Measurements from ENCODE around the gene PFKFB2.

The PFKFB2 gene

DNA sequence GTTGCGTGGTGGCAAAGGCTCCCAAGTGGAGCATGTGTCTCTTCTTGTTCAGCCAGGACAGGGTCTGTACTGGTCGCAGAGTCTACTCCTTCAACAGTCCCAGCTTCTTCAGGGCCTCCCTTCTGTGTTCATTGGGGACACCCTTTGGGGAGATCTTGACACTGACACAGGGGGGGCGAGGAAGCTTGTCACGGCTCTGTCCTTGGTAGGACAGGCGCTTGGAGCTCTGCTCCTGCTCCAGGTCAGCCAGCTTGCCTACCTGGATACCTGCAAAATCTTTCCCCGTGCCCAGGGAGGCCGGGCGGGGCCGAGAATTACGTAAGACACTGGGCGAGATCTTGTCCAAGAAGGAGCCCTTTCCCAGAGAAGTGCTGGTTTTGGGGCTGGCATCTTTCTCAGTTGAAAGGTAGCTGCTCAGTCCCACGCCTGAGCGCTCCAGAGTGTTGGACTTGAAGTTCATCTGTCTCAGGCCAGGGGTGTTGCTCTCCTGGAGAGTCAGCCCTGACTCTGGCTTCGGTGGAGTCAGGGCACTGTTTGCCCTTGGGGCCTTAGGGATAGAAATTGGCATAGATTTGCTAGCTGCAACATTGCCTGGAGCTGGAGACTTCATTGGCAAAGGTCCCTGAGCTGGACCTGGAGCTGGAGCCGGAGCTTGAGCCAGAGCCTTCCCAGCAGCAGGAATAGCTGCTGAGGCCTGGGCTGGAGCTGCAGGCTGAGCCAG, 31.0 kb upstream of the PFKFB2 start:
- DNase-seq (ENCODE audit: low read depth in 2 of 2): no peak

DNA sequence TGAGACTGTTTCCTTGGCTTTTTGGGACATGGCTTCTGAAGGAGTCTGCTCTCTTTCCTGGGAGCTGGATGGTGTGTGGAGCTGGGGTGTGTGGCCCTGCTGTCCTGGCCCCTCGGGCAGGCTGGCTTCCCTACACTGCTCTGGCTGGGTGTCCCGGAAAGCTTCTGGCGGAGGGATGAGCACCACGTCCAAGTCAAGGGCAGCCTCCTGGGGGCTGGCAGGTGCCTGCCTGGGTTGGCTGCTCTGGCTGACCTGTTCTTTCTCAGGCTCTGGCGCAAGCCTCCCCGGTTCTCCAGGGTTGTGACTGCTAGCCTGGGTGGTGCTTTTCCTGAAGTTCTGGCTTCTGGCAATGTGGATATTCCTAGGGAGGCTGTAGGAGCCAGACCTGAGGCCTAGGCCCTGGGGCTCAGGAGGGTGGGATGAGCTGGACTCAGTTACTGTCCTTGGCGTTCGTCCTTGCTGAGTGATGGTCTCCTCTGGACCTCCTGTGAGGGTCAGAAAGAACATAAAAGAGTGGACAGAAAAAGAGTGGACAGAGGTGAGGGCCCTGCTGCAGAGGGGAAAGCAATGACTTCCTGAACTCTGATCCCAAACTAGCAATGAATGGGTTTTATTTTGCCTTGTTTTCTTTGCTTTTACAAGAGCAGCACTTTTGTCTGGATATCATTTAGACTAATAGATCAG, 29.9 kb upstream of the PFKFB2 start:
- no peak for DNase-seq (ENCODE audit: low read depth in 2 of 2)

DNA sequence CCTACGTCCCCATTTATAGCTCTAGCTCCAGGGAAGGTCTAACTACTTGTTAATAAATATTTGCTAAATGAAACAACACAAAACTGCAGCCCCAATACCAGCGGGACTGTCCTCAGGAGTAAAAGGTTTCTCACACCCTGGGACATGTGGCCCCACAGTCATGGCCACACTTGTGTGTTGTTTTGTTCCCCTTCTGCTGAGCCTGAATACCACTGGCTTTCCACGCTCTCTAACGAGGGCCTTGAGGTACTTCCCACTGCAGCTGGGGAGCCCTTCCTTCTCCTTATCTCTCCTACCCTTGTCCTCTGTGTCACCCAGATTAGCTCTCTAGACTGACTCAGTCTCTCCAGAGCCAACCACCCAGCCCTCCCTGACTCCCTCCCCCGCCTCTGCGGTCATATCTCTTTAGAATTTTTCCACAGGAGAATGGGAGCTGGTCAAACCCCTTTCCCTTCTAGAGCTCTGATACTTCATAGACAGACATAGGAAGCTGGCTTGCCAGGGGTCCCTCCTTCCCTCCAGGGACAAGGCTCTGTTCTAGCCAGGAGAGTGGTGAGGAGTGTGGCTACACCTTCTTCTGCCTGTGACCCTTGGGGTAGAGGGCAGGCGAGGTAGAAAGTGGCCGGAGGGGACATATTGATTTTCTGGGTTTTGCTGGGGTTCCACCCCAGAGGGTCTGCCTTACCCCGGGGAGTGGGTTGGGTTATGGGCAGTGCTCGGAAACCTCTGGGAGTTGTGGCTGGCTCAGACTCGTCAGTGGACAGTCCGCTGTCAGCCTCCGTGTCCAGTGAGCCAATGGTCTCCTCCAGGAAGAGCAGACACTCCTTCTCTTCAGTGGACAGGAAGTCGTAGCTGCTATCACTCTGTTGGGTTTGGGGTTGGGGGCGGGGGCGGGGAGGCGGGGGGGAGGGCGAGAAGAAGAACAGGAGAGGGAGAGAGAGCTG, 28.6 kb upstream of the PFKFB2 start:
- no peak for DNase-seq (ENCODE audit: low read depth in 2 of 2)

DNA sequence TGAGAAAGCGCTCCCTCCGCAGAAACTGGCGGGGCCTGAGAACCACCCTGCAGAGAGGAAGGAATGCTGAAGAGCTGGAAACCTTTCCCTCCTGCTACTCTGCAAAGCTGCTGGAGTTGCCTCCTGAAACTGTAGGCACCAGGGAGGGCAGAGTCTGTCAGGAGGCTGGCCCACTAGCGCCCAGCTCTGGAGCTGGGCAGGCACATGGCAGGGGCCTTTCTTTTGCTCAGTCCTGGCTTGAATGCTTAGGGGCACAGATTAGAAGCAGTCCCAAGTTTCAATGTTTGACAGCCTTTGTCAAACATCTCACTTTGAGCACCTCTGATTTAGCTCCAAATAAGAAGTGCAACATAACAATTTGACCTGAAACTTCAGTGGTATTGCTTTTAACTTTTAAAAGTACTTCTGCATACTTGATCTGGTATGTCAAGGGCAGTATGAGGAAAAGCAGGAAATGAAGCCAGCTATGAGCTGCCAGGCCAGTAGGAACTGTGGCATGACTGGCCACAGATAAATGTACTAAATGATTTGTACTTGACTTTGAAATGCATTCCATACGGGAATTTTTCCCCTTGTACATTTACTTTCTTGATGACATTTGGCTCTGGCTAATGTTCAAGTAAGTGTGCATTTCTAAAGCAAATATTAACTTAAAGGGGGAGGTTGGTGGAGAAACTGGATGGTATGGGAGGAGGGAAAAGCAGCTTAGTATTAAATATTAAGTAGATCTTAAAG, 27.8 kb upstream of the PFKFB2 start:
- no peak for DNase-seq (ENCODE audit: low read depth in 2 of 2)

DNA sequence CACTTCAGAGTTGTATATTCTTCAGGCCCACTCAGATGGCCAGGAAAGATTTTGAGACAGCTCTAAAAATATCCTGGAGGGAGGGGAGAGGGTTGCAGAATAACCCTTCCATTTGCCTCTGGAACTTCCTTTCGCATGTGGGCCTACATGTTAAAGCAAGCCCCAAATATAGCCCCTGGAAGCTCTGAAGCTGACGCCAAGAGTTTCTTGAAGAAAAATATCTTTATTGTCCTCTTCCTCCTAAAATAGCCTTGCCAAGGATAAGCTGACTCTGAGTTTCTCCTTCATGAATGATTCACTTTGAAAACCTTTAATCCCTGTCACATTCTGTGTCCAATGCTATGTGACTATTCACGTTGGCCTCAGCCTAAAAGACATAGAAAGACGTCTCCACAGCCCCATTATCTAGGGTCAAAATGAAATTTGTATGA, 27.0 kb upstream of the PFKFB2 start:
- no peak for DNase-seq (ENCODE audit: low read depth in 2 of 2)

DNA sequence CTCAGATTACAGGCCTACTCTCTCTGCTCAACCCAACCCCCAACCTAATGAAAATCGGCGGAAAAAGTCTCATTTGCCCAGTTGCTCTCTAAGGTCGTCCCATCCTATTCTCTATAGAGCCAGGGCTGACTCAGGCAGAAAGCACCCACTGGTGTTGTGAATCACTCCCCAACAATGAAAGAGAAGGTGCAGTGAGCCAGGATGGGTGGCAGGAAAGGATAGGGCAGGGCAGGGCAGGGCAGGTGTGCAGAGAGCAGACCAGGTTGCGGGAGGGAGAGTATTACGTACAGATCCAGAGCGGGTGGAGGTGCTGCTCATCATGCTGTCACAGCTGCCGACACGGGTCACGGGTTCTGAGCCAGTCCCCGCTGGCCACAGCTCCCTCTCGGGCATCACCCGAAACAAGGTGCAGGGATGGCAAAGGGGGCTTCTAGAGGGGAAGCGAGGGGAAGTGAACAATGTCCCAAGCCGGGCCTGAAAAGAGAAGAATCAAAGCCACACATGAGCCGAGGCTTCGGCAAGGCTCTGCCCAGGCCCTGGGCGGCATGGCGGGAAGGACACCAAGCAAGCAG, 25.8 kb upstream of the PFKFB2 start:
- no peak for DNase-seq (ENCODE audit: low read depth in 2 of 2)

DNA sequence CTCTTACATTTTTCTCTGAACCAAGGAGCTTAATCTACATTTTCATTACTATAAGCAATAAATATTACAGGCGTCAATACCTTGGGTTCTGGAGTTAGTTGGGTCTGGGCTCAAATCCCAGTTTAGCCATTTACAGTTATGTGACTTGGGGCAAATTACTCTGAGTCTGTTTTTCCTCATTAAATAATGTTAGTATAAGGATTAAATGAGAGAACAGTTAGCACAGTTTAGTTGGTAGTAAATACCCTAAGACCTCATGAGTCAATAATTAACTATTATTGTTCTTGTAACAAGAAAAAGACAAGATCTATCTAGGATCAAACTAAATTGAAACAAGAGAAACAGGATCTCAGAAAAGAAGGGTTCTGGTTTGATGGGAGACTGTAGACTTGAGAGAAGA, 25.2 kb upstream of the PFKFB2 start:
- no peak for DNase-seq (ENCODE audit: low read depth in 2 of 2)

DNA sequence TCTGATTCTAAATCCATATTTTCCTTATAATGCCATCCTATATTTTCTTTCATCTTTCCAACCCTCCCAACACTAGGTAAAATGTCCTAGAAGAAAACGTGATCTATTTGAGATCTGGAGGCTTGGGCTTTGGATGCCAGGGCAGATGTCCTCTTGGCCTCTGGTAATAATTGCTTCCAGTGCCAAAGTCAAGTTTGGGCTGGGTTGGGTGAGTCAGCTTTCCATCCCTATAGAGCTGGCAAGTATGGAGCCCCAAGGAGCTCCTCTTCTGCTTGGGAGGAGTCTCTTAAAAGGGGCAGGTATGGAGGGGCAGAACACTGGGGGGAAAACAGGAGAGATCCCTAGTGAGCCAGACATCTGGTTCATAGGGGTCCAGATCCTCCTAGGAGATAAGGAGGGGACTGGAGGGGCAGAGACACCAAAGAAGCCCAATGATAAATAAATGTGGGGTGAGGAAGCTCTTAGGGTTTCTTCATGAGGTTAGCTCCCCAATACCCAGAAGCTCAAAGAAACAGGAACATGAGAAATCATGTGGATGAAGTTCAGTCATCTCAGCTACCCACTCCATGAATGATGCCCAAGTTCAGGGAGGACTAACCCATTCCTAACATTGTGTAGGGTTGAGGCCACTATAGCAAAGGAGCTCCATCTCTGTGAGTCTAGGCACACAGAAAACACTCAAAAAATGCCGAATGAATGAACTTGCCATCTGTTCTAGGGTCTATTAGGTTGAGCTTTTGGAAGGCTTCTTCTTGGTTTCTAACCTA, 24.0 kb upstream of the PFKFB2 start:
- no peak for DNase-seq (ENCODE audit: low read depth in 2 of 2)

DNA sequence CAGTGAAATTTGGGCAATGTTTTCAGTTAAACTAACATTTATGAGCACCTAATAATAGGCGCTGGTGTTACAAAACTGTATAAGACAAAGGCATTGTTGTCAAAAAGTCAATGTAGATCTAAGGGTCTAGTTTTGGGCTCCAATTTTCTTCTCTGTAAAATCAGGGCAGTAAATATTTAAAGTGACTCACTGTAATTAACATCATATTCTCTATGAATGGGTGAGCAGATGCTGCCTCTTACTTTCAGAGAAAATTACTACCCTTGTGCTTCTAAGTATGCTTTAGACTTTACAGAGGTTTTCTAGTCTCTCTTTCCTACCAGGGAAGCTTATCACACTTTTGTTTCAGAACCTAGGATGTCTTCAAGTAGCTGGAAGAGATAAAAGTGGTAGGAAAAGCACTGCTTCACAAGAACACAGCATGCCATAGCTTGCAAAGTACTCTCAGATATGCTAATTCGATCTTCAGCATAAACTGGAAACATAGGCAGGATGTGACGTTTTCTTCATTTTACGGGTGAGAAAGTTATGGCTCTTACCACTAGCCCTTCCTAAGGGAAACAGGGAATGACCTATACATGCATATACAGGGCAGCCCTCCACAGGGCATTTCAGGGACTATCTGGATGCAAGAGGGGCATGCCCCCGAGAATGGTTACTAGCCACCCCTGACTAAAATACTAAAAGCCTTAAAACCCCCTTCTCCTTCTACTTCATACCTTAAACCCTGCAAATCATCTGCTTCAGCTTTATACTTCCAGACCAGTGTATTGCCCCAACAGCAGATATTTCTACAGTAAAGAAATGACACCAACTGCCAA, 23.2 kb upstream of the PFKFB2 start:
- DNase-seq (ENCODE audit: low read depth in 2 of 2): no peak

DNA sequence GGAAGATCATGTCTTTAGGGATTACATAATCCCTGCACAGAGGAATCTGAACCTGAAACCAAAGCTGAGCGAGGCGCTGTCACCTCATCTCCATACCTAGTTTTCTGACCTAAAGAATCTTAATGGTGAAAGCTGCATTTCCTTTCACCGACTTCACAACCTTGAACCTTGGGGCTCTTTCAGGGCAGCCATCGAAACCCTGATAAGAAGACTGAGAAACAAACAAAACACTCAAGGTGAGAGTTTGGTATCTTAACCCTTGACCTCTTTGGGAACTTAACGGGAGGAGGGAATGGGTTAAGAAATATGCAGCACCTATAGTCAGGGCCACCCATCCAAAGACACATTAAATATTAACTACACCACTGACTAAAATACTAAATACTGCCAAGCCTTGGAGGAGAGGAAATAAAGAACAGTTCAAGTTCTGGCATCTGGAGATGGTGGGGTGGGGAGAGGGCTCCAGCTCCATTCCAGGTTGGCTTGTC, 22.5 kb upstream of the PFKFB2 start:
- DNase-seq (ENCODE audit: low read depth in 2 of 2): no peak

DNA sequence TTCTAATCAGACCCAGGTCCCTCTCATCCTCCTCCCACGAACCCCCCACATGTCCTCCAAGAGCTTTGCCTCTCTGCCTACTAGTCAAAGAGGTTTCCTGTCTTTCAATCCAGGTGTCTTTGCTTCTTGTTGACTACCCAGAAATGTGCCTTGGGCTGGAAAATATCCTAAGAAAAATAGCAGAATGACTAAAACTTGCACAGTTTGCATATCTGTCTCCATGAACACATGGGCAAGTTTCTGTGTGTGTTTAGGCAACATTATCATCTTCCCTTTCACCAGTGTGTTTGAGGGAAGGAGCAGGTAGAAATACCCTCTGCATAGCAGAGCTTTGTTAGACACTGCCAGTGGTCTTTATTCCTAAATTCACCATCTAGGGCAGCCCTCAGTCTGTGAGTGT, 22.1 kb upstream of the PFKFB2 start:
- no peak for DNase-seq (ENCODE audit: low read depth in 2 of 2)

DNA sequence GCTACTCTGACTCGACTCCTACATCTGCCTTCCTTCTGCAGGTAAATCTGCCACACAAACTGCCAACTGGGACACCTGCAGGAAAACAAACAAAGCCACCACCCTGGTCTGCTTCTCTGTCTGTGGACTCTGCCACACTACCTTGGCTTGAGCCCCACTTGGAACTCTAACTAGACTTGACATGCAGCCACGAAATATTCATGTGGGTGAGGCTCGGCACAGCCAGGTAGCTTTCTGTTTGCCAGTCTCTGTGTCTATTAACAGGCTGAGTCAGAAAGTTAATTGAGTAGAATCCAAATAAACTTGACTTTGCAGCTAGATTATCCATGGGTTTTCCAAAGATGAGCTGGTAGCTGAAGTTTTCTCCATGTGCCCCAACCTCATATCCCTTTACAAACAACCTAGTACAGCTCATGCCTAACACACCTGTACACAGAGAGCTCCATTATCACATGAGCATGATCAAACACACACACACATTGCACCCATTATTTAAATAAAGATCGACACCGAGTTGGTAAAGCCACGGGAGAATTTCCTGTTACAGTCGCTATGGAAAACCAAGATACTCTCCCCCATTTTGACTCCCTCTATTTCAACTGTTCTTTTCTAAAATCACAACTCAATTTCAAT, 21.3 kb upstream of the PFKFB2 start:
- no peak for DNase-seq (ENCODE audit: low read depth in 2 of 2)

DNA sequence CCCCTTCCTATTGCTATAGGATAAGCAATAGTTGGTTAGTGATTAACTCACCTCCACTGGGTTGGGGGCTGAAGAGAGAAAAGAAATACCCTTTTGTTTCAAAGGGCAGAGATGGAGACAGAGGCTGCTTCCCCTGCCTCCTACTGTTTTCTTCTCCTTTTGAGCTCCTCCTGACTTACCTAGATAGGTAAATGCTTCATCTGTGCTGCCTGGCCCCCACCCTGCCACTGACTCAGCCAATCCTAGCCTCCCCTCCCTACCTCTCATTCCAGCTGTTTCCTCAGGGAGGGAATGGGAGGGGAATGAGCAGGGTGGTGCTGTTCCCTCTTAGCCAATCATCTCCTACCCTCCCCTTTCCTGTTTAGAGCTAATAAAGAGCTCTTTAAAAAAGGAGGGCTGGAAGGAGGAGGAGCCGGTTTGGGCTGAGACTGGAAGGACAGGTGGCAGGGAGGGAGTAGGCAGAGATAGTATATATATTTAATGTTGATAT, 20.5 kb upstream of the PFKFB2 start, which contains the start of gene C1orf116:
Gene C1orf116 (minus strand): TSS at position 229 of the 490 bp plus-strand sequence. CDS start 5,158 bp downstream, outside the sequence.
- DNase-seq (ENCODE audit: low read depth in 2 of 2): no peak

DNA sequence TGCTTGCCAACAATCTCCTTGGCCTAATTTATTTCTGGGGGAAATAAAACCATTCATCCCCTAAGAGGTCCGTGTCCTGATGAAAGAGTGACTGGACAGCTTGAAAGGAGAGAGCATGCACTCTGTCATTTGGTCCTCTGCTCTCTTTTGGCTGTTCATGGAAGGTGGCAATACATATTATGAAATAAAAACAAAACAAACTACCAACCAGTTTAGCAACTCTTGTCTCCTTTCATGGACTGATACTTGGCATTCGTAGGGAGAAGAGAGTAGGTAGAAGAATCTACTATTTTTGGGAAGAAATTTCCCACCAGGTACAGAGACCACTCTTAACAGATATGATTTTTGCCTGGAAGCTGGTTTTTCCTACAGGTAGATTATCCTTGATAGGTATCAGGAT, 19.8 kb upstream of the PFKFB2 start:
- DNase-seq (ENCODE audit: low read depth in 2 of 2): no peak

DNA sequence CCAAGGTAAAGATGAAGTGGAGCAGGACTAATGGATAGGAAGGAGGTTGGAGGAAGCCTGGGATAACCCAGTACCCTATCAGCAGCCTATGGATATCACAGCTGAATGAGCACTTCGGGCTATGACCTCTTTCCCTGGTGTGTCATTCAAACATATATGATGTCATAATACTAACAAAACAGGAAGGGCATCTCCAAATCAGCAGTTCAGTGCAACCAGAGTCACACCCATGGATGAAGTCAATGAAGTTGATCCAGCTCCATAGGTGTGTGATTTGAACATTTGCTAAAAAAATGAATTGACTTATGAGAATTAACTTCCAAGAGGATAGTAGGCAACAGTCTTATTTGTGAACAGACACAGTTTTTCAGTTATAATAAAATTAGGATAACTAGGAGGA, 18.9 kb upstream of the PFKFB2 start:
- DNase-seq (ENCODE audit: low read depth in 2 of 2): no peak

DNA sequence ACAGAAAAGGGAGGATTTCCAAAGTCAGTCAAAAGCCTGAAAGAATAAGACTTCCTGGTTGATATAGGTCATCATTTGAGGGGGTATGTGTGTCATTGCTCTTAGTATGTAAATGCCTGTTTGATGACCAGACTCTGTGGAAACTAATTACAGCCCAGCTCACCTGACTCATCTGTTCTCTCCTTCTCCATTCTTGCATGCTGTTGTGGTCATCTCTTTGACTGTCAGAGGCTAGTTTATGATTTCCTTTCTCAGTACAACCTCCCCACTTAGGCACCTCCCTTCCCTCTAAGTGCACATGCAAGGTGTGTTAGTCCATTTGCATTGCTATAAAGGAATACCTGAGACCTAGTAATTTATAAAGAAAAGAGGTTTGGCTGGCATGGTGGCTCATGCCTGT, 18.1 kb upstream of the PFKFB2 start:
- DNase-seq (ENCODE audit: low read depth in 2 of 2): no peak

DNA sequence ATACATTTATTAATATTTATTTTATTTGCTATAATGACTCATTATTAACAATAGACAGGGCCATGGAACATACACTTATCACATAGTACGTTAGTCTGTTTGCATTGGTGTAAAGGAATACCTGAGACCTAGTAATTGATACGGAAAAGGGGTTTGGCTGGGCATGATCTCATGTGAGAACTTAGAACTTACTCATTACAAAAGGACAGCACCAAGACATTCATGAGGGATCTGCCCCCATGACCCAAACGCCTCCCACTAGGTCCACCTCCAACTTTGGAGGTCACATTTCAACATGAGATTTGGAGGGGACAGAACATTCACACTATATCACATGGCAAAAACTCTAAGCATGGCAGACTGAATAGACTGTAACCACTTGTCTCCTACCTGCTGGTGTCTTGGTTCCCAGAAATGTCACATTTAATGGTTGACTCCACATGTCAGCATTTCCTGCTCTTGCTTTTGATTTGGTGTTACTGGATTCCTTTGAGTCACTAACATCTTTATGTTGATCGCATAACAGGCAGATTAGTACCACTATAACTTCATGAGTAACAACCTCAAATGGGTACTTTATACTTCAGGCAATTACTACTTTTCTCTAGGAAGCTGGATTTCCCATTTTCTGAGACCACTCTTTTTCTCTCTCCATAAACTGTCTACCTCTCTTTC, 17.1 kb upstream of the PFKFB2 start:
- no peak for DNase-seq (ENCODE audit: low read depth in 2 of 2)

DNA sequence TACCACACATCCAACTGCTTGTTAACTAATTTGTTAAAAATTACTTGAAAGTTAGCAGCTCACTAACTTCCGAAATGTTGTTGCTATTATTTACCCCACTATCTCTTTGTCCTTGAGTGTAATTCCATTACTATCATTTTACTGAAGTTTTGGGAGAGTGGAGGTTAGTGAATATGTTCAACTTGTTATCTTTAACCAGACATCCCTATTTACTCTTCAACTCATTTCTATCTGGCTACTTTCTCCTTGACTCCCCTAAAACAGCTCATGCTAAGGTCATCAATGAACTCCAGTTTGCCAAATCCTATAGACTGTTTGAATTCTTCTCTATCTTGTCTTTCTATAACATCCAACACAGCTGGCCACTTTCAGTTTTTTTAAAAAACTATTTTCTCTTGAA, 16.2 kb upstream of the PFKFB2 start:
- DNase-seq (ENCODE audit: low read depth in 2 of 2): no peak

Measured in stimulated activated CD8-positive, alpha-beta memory T cell treated with anti-CD3 and anti-CD28 coated beads, Interleukin-2, amount 100 ng/mL, for 1 hour (primary cell).